Keratinocyte (primary cell): ENCODE results near the gene STUB1. TPM values are rescaled to one million over a fixed set of nuclear protein-coding genes. Genes with fewer than 3 reads are reported as not detected.

Experiments used
- DNase-seq: peaks from one replicate; pipeline ENCODE4 v3.0.0-alpha.2; 2011; ENCODE audit warnings: low read depth, missing footprints, low spot score
- FAIRE-seq: peaks from 2 replicates; lab custom pipeline; 2011; peaks lifted over from hg19 to GRCh38; lab: Jason Lieb, UNC
- H2AFZ ChIP-seq: 2 replicates; pipeline ENCODE4 v1.6.0; 2012; ENCODE audit warnings: low read length, control low read depth, inconsistent platforms; ENCODE audit not compliant: control insufficient read depth
- H3K27ac ChIP-seq: 2 replicates; pipeline ENCODE4 v1.5.1; 2011; ENCODE audit warnings: low read length; ENCODE audit not compliant: control insufficient read depth, insufficient read depth
- H3K27me3 ChIP-seq: 3 replicates; pipeline ENCODE4 v1.6.0; 2011; ENCODE audit warnings: low read length; ENCODE audit not compliant: control insufficient read depth, insufficient read depth; ENCODE audit errors: extremely low read depth
- H3K36me3 ChIP-seq, 2 experiments: 2 replicates in 1 of 2; 3 replicates in 1 of 2; pipeline ENCODE4 v1.5.1; 2011; ENCODE audit warnings: low read length in 2 of 2, mild to moderate bottlenecking in 1 of 2; ENCODE audit not compliant: control insufficient read depth in 2 of 2, insufficient read depth in 2 of 2; ENCODE audit errors: extremely low read depth in 1 of 2
- H3K4me1 ChIP-seq: 3 replicates; pipeline ENCODE4 v1.5.1; 2011; ENCODE audit warnings: low read length; ENCODE audit not compliant: control insufficient read depth, insufficient read depth; ENCODE audit errors: extremely low read depth
- H3K4me2 ChIP-seq: 3 replicates; pipeline ENCODE4 v1.6.0; 2011; ENCODE audit warnings: low read depth, low read length; ENCODE audit not compliant: control insufficient read depth, insufficient read depth; ENCODE audit errors: extremely low read depth
- H3K4me3 ChIP-seq, 3 experiments: fragments of 200-600 bp in 1 of 3; sonication (generic) in 1 of 3; 2 replicates in 2 of 3; 3 replicates in 1 of 3; pipeline ENCODE4 v1.5.1; 2011 to 2016; ENCODE audit warnings: low read length in 3 of 3, mild to moderate bottlenecking in 3 of 3, control low read depth in 2 of 3, inconsistent platforms in 1 of 3, low read depth in 1 of 3, mixed read lengths in 1 of 3, mixed run types in 1 of 3, moderate library complexity in 1 of 3; ENCODE audit not compliant: control insufficient read depth in 2 of 3, insufficient read depth in 2 of 3; ENCODE audit errors: extremely low read depth in 1 of 3
- H3K79me2 ChIP-seq: 2 replicates; pipeline ENCODE4 v1.6.0; 2012; ENCODE audit warnings: low read length; ENCODE audit not compliant: control insufficient read depth, insufficient read depth
- H3K9ac ChIP-seq: 3 replicates; pipeline ENCODE4 v1.6.0; 2011; ENCODE audit warnings: low read length; ENCODE audit not compliant: control insufficient read depth, insufficient read depth; ENCODE audit errors: extremely low read depth
- H3K9me1 ChIP-seq: 3 replicates; pipeline ENCODE4 v1.6.0; 2011; ENCODE audit warnings: low read length; ENCODE audit not compliant: control insufficient read depth, insufficient read depth; ENCODE audit errors: extremely low read depth
- H3K9me3 ChIP-seq: 2 replicates; pipeline ENCODE4 v1.5.1; 2012; ENCODE audit warnings: low read depth, low read length; ENCODE audit not compliant: control insufficient read depth
- H4K20me1 ChIP-seq: 3 replicates; pipeline ENCODE4 v1.6.0; 2011; ENCODE audit warnings: low read length; ENCODE audit not compliant: control insufficient read depth, insufficient read depth; ENCODE audit errors: extremely low read depth
- EZH2 ChIP-seq: IDR thresholded peaks from one replicate; pipeline ENCODE4 v1.6.1; 2012; ENCODE audit warnings: inconsistent platforms, mild to moderate bottlenecking, low read length, moderate library complexity
- dilution Hi-C: fragments of 300-500 bp; cut with MboI; formaldehyde crosslinking; loops from one replicate; pipeline ENCODE4 v1.7.0; 2020; ENCODE audit warnings: low sequenced_read_pairs; ENCODE audit not compliant: extremely low pct_ligation_motif_present
- polyA plus RNA-seq, 5 experiments: library from polyadenylated mRNA; depleted of rRNA in 3 of 5; stranded (reverse) in 3 of 5; stranded (forward) in 1 of 5; unstranded in 1 of 5; fragments of >200 nt; gene quantifications; 1 replicate in 1 of 5; 2 replicates in 3 of 5; 3 replicates in 1 of 5; pipeline versions ENCODE4 v1.2.1 to v1.2.3, GENCODE V29; 2011 to 2012; ENCODE audit warnings: missing spikeins in 2 of 5, low read depth in 1 of 5, low replicate concordance in 1 of 5
- TF ChIP-seq, protein P1 (sequence below), 3 experiments: IDR thresholded peaks in 1 of 3; conservative IDR thresholded peaks in 1 of 3; optimal IDR thresholded peaks in 1 of 3; 2 replicates in 2 of 3; 3 replicates in 1 of 3; pipeline versions ENCODE3 to v1.5.1; 2011; ENCODE audit warnings: low read length in 3 of 3, mild to moderate bottlenecking in 3 of 3, moderate library complexity in 2 of 3, control low read depth in 1 of 3, inconsistent platforms in 1 of 3; ENCODE audit not compliant: insufficient read depth in 2 of 3; ENCODE audit errors: extremely low read depth in 1 of 3

STUB1 gene
- polyA plus RNA-seq, 1 donor (not counting 4 experiments of a cell fraction or from before 2014, with no cell fraction given) = 124 TPM

DNA sequence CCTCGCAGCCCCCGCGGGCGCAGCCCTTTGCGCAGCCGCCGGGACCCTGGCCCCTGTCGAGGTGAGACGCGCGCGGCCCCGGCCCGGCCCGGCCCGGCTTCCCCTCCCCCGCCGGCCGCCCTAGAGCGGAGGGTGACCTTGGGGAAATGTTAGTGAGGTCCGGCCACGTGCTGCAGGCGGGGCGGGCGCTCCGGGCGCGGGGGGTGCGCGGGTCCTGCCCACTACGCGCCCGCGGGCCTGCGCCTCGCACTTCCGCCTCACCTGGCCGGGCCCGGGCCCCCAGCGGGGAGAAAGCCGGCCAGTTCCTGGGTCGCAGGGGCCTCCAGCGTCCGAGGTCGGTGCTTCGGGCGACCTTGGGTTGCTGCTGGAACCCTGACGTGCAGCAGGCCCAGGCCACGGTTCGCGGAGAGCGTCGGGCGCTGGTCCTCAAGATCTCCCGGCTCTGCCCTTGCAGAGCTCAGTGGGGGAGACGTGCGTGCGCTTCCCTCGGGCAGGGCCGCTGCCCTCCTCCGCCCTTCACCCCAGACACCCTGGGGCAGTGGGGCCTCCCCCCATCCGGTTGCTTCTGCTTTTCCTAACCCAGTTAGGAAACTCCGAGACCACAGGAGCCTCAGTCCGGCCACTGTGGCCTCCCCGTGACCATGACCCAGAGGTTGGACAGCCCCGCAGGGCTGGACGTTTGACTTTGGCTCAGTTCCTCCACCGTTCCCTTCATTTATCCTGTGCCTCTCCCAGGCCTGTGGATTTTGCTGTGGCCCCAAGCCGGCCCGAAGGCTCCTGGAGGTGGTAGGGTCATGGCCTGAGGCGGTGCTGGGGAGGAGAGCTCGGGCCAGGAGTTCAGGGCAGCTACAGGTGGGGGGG lies 37.8 kb upstream of the STUB1 start:
- Histone ChIP-seq H2AFZ (peak overlapping the region; percentile 40), H3K4me1 (peaks cover 8% of the 10 kb centered on the region)

DNA sequence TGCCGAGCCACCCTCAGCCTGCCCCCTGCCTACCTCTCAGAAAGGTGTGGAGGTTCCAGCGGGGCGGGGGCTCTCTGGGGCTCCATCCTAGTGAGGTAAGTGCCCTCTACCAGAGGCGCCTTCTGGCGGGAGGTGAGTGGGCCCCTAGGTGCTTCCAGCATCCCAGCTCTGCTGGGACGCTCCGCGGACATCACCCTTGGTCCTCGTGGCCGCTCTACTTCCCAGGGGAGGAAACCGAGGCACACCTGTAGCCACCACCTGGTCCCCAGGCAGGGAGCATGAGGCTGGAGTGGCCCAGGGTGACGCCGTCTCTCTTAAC lies 37.2 kb upstream of the STUB1 start:
- dilution Hi-C loops = no loop called here
- DNase-seq = no peak

More for the DNA sequence above, 37.8 kb upstream of the STUB1 start:
- H3K9me3 ChIP-seq = no peaks in the 10 kb centered on the region
- FAIRE-seq = no peak
- peak overlapping the region; percentile 80 for H3K4me2 ChIP-seq
- TF ChIP-seq, protein P1, sequence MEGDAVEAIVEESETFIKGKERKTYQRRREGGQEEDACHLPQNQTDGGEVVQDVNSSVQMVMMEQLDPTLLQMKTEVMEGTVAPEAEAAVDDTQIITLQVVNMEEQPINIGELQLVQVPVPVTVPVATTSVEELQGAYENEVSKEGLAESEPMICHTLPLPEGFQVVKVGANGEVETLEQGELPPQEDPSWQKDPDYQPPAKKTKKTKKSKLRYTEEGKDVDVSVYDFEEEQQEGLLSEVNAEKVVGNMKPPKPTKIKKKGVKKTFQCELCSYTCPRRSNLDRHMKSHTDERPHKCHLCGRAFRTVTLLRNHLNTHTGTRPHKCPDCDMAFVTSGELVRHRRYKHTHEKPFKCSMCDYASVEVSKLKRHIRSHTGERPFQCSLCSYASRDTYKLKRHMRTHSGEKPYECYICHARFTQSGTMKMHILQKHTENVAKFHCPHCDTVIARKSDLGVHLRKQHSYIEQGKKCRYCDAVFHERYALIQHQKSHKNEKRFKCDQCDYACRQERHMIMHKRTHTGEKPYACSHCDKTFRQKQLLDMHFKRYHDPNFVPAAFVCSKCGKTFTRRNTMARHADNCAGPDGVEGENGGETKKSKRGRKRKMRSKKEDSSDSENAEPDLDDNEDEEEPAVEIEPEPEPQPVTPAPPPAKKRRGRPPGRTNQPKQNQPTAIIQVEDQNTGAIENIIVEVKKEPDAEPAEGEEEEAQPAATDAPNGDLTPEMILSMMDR (optimal IDR thresholded peaks at IDR 0.05 in 1 of 3, IDR thresholded peaks at IDR 0.05 in 1 of 3, conservative IDR thresholded peaks at IDR 0.05 in 1 of 3; ENCODE audit: extremely low read depth in 1 of 3, insufficient read depth in 2 of 3, low read length in 3 of 3) = no peak
- no peak for TF ChIP-seq EZH2
- no peak for DNase-seq
- dilution Hi-C loops = no loop called here
- no peaks in the 10 kb centered on the region for H3K27me3 ChIP-seq
- peaks cover 2% of the 10 kb centered on the region for H3K9me1 ChIP-seq
- H3K9ac ChIP-seq = peak overlapping the region; percentile 67
- H3K4me3 ChIP-seq = peak overlapping the region; percentile 53 to 69 (median 65)
- H4K20me1 ChIP-seq = no peaks in the 10 kb centered on the region
- no peaks in the 10 kb centered on the region for H3K36me3 ChIP-seq
- H3K27ac ChIP-seq = no peak overlapping the region
- H3K79me2 ChIP-seq = peaks cover 2% of the 10 kb centered on the region

More for the DNA sequence above, 37.2 kb upstream of the STUB1 start:
- Histone ChIP-seq H3K9ac (peak overlapping the region; percentile 67), H3K9me1 (peaks cover 2% of the 10 kb centered on the region), H3K4me1 (peaks cover 5% of the 10 kb centered on the region), H3K79me2 (peaks cover 2% of the 10 kb centered on the region), H3K27ac (no peak overlapping the region), H3K27me3 (no peaks in the 10 kb centered on the region), H3K9me3 (no peaks in the 10 kb centered on the region), H2AFZ (no peak overlapping the region), H3K4me3 (peak overlapping the region; percentile 53 to 69 (median 65)), H4K20me1 (no peaks in the 10 kb centered on the region), H3K36me3 (no peaks in the 10 kb centered on the region), H3K4me2 (peak overlapping the region; percentile 80)
- FAIRE-seq = no peak
- TF ChIP-seq, protein P1 (optimal IDR thresholded peaks at IDR 0.05 in 1 of 3, IDR thresholded peaks at IDR 0.05 in 1 of 3, conservative IDR thresholded peaks at IDR 0.05 in 1 of 3; ENCODE audit: extremely low read depth in 1 of 3, insufficient read depth in 2 of 3, low read length in 3 of 3) = no peak
- no peak for TF ChIP-seq EZH2
